Measurements from ENCODE around the gene PROX2.

The PROX2 gene

DNA sequence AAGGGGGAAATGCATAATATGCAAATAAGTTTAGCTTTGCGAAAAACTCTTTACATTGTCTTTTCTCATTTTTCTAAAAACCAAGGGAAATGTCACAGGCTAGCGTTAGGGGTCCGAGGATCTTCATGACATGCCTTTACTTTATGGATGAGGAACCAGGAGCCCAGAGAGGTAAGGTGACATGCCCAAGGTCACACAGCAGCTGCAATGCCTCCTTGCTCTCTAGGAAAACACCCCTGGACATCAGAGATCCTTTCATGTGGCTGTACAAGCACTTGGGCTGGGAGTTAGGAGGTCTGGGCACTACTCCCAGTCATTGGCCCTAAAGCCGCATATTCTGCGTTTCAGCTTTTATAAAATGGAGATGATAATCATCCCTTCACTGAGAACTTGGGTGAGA, 741 bp downstream of the PROX2 start:
- DNase-seq (ENCODE audit: low spot score), result no peak

DNA sequence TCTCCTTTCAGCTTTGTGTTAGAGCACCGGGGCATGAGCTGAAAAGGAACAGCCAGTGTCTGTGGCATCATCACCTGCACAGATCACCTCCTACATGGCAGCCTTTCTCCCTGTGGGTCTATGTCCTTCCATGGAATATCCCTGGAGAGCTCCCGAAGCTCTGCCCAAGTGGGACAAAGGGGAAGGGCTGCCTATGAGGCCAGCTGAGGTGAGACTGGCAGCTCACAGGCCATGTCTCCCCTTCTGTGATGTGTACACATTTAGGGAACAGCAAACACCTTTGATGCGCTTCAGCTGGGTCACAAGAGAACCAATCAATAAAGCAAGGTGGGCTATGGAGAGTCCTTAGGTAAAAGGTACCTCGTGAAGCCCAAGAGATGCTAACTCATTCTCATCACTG, 4.1 kb downstream of the PROX2 start:
- no peak for DNase-seq (ENCODE audit: low spot score)

GRCh38 chr14:74868739-74869138, 7.2 kb downstream of the PROX2 start:
- no peak for DNase-seq (ENCODE audit: low spot score)

DNA sequence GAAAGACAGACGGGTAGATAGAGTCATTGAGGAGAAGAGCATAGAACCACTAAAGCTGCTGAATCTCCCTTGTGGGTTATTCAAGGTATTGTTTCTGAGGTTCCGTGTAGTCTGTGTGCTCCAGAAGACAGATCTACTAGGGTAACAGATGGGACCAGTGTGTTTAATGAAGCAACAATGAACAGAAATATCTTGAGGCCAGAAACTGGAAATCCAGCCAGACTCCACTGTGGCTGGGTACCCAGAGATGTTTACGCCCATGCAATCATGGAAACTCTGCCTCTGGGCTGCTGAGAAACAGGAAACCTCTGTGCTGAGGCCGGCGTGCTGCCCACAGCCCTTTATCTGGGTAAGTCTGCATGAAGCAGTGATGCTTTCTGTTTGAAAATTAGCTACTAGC, 8.3 kb downstream of the PROX2 start:
- peak; percentile 35 for DNase-seq (ENCODE audit: low spot score)

DNA sequence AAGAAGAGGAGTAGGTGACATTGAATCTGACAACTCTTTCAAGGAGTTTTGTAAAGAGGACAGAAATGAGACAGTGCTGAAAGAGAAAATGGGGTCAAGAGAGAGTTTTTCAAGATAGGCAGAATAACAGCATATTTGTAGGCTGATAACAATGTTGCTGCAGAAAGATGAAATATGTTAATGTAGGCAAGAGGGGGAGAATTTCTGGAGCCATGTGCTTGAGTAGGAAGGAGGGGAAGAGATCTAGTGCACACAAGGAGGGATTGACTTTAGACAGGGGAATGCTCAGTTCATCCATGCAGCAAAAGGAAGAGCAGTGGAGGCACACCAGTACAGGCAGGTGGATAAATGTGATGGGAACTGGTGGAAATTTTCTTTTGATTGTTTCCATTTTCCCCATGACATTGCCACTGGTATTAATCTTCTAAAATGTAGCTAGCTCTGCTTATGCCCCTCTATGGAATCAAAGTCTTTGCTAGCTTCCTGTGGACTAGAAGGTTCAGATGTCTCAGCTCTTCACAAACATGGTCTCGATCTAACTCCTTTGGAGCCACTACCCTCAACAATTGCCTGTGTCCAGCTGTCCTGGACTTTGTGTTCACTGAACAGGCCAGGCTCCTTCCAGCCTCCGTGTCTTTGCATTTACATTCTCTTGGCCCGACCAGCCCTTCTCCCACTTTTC, 9.1 kb downstream of the PROX2 start:
- DNase-seq (ENCODE audit: low spot score), result no peak

- DNase-seq (ENCODE audit: low spot score), result no peak
These were observed 10.8 kb downstream of the PROX2 start for GRCh38 chr14:74865156-74865555.

DNA sequence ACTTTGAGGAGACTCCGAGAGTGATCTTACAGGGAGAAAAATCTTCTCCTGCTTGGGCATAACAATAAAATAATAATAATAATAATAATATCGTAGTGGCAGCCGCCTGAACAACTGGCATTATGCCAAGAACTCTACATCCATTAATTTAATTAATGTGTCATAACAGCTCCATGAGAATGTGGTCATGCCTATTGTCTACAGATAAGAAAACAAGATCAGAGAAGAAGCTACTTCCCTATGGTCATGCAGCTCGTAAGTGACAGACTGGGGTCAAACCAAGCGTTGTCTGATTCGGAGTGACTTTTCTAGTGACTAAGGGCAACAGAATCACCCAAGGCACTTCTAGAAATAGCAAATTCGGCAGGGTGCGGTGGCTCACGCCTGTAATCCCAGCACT, 11.7 kb downstream of the PROX2 start:
- no peak for DNase-seq (ENCODE audit: low spot score)

GRCh38 chr14:74863274-74863673, 12.7 kb downstream of the PROX2 start:
- no peak for DNase-seq (ENCODE audit: low spot score)

DNA sequence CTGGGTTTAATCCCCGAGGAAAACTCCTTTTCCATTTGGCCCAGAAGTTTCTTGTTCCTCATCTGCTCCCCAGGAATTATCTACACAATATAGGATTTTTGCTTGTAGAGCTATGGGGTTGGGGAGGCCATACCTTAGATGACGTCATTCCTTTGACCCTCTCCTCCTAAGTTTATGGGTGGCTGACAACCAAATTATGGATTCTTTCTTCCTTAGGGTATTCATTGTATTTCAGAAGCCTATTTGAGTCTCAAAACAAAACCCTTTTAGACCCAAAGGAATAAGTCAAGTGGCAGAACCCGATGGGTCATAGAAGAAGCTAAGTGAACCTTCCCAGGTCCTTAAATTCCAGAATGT, 14.2 kb downstream of the PROX2 start:
- no peak for DNase-seq (ENCODE audit: low spot score)

GRCh38 chr14:74860899-74861733, 14.8 kb downstream of the PROX2 start:
- DNase-seq (ENCODE audit: low spot score), result peak; percentile 92

DNA sequence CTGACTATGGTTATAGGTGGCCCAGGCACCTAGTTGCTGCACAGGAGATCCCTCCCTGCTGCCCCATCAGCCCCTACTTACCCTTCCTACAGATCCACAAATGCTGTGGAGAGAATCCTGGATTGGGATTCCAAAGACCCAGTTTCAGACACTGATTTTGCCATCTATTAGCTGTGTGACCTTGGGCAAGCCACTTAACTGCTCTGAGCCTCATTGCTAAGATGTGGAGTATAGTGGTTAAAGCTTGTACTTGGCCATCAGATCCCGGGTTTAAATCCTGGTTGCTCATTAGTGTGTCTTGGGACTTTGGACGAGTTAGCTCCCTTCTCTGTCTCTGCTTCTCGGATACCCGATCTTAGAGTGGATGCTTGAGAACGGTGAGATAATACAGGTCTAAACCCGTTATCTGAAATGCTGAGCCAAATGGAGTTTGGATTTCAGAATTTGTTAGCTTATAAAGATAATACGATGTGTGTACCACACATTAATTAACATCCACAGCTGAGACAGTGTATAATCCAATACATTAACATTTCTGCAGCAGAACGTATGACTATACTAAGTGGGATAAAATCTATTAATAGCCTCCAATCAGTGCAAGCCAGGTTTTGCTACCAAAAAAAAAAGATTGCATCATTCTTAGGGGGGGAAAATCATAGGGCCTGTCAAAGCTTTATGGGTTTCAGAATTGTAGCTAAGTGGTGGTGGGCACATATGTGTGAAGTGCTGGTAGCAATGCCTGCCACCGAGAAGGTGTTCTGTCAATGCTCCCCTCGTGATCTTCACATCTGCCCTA, 16.0 kb downstream of the PROX2 start:
- DNase-seq (ENCODE audit: low spot score), result no peak

DNA sequence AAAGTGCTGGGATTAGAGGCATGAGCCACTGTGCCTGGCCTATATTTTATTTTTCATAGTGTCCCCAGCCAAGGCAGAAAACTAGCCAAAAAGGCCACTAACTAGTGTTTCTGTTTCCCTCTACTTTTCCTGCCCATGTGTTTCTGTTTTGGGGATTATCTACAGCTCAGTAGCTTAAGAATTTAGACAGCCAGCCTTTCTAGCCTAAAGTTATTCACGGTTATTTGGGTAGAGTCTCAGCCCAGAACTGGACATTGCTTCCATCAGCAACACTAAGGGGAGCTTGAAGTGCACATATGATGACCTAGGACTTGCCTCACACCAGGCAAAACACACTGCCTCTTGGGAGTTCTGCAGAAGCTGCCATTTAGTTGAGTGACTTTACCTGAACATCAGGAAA, 17.9 kb downstream of the PROX2 start:
- DNase-seq (ENCODE audit: low spot score), result no peak

DNA sequence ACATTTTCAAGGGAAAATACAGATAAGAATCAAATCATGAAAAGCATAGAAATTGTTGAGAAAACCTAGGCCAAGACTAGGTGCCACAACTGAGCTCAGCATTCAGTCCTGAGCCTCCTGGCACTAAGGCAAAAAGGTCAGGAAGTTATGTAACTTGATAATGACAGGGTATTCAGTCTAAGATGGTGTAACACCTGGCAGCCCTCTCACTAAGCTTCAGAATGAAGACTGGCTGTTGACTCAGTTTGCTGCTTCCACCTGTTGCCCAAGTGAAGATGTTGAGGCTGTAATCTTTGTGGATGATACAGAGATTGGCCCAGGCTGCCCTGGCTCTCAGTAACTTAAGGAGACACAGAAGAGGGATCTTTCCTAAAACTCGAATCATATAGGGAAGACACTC, 19.6 kb downstream of the PROX2 start:
- no peak for DNase-seq (ENCODE audit: low spot score)

- no peak for DNase-seq (ENCODE audit: low spot score)
These were observed 20.0 kb downstream of the PROX2 start for GRCh38 chr14:74855945-74856344.

DNA sequence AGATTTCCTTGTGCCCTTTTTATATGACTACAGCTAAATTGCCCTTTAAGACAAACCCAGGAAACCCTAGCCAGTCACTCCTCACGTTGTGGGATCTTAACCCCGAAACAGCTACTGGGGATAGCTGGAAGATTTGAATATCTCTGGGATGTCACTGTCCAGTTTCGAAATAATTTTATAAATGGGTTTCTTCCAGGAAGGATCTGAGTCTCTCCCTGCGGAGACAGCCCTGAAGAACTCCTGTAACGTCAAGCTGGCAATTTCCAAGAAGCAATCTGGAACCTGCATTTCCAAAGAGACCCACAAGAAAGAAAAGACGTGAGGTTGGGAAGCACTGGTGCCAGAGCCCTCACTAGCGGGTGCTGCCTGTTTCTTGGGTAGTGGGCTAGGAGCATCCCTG, 20.9 kb downstream of the PROX2 start:
- DNase-seq (ENCODE audit: low spot score), result no peak

DNA sequence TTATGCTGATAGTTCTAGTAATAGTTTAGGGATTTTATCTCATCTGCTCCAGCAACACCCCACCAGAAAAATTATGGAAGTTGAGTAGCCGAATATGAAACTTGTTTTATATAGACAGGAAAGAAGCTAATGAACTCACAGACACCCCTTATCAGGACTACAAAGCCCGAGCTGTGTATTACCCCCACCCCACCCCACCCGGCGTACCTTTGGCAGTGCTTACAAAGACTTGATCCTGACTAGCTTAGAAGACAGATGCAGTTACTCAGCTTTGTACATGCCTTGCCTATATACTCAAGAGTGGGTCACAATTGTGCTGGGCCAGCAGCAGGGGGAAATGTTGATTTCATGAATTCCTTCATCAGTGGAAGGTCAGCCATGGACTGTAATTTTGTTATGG, 22.4 kb downstream of the PROX2 start:
- DNase-seq (ENCODE audit: low spot score), result no peak

- peak; percentile 3 for DNase-seq (ENCODE audit: low spot score)
These were observed 22.9 kb downstream of the PROX2 start for GRCh38 chr14:74852922-74853530.

GRCh38 chr14:74848768-74849167, 27.2 kb downstream of the PROX2 start:
- DNase-seq (ENCODE audit: low spot score), result no peak

- DNase-seq (ENCODE audit: low spot score), result no peak
These were observed 28.8 kb downstream of the PROX2 start for GRCh38 chr14:74846968-74847665.

GRCh38 chr14:74846168-74846567, 29.8 kb downstream of the PROX2 start:
- DNase-seq (ENCODE audit: low spot score), result no peak

- no peak for DNase-seq (ENCODE audit: low spot score)
These were observed 32.3 kb downstream of the PROX2 start for GRCh38 chr14:74843653-74844052.
